ENCODE measurements around the gene ASCL3.

GRCh38 chr11:8927233-8927632 is 15.6 kb downstream of the ASCL3 start:
- TF ChIP-seq POLR2A (IDR thresholded peaks at IDR 0.05), result no peak
- TF ChIP-seq CTCF (IDR thresholded peaks at IDR 0.05), result no peak
